GM12801 (cell line): Measurements from ENCODE around the gene ZFR2.

Experiments
- TF ChIP-seq, protein P1 (sequence below): IDR thresholded peaks from one replicate; pipeline ENCODE4 v1.5.1; 2011; ENCODE audit warnings: control low read depth; ENCODE audit not compliant: insufficient read length; ENCODE audit errors: extremely low read depth

ZFR2 gene

DNA sequence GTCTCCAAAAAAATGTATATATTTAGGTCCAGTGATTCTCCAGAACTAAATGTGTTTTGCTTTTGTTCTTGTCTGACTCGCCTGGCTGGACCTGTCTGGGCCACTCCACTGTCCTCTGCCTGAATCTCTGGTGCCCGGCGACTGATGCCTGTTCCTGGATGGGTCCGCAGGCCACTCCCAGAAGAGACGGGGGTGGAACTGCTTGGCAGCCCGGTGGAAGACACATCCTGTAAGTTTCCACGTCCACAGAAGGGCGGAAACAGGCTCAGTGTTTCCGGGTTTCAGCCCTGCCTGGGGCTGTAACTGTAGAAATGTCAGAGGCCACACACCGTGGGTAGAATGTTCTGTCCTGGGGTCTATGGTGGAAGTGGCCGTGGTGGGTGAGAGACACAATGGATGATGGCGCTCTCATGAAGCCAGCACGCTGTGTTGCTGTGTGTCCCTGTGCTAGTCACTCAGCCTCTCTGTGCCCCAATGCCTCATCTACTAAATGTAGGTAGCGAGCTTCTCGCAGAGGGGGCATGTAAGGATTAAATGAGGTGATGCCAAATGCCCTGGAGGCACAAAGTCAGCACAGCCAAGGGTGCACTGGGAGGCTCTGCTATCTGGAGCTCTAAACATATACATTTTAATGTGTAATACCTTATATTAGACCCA, 33.6 kb upstream of the ZFR2 start:
- TF ChIP-seq, protein P1, sequence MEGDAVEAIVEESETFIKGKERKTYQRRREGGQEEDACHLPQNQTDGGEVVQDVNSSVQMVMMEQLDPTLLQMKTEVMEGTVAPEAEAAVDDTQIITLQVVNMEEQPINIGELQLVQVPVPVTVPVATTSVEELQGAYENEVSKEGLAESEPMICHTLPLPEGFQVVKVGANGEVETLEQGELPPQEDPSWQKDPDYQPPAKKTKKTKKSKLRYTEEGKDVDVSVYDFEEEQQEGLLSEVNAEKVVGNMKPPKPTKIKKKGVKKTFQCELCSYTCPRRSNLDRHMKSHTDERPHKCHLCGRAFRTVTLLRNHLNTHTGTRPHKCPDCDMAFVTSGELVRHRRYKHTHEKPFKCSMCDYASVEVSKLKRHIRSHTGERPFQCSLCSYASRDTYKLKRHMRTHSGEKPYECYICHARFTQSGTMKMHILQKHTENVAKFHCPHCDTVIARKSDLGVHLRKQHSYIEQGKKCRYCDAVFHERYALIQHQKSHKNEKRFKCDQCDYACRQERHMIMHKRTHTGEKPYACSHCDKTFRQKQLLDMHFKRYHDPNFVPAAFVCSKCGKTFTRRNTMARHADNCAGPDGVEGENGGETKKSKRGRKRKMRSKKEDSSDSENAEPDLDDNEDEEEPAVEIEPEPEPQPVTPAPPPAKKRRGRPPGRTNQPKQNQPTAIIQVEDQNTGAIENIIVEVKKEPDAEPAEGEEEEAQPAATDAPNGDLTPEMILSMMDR, result no peak

DNA sequence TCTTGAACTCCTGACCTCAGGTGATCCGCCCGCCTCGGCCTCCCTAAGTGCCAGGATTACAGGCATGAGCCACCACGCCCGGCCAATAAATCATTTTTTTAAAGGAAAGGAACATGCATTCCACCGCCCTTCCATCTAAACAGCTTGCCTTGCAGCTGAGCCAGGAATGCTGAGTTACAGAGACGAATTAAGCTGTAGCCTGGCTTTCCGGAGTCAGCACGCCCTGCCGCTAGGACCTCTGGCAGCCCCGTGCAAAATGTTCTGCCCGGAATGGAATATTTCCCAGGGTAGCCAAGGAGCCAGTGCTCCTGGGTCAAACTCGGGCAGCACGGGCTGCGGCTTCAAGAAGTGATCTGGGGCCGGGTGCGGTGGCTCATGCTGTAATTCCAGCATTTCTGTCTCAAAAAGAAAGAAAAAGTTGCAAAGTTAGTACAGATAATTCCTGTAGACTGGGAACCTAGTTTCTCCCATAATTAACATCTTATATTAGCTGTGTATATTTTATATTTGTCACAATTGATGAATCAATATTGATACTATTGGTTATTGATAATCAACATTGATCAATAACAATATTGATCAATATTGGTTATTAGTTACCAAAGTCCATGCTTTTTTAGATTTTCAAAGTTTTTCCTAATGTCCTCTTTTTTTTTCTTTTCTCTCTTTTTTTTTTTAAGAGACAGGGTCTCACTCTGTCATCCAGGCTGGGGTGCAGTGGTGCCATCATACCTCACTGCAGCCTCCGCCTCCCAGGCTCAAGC, 30.9 kb upstream of the ZFR2 start:
- TF ChIP-seq, protein P1, result no peak

DNA sequence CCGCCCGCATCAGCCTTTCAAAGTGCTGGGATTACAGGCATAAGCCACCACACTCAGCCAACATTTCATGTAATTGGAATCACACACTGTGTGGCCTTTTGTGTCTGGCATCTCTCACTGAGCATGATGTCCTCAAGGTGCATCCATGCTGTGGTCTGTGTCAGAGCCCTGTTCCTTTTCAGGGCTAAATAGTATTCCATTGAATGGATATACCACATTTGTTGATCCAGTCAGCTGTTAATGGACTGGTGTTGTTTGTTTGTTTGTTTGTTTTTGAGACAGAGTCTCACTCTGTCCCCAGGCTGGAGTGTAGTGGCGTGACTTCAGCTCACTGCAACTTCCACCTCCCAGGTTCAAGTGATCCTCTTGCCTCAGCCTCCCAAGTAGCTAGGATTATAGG, 29.6 kb upstream of the ZFR2 start:
- TF ChIP-seq, protein P1, result no peak

DNA sequence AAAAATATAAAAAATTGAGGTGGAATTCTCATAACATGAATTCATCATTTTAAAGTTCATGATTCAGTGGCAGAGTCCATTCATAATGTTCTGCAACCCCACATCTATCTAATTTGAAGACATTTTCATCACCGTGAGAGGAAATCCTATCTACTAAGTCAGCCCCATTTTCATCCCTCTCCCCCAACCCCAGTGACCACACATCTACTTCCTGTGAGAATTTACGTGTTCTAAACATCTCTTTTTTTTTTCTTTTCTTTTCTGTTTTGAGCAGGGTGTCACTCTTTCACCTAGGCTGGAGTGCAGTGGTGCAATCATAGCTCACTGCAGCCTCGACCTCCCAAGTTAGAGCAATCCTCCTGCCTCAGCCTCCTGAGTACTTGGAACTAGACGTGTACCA, 29.1 kb upstream of the ZFR2 start:
- TF ChIP-seq, protein P1, result no peak

DNA sequence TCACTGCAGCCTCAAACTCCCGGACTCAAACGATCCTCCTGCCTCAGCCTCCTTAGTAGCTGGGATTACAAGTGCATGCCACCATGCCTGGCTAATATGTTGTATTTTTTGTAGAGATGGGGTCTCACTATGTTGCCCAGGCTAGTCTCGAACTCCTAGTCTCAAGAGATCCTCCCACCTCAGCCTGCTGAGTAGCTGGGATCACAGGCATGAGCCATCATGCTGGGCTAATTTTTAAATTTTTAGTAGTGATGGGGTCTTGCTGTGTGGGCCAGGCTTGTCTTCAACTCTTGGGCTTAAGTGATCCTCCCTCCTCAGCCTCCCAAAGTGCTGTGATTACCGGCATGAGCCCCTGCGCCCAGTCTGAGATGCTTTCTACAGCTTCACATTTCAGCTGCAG, 26.9 kb upstream of the ZFR2 start:
- TF ChIP-seq, protein P1, result no peak

DNA sequence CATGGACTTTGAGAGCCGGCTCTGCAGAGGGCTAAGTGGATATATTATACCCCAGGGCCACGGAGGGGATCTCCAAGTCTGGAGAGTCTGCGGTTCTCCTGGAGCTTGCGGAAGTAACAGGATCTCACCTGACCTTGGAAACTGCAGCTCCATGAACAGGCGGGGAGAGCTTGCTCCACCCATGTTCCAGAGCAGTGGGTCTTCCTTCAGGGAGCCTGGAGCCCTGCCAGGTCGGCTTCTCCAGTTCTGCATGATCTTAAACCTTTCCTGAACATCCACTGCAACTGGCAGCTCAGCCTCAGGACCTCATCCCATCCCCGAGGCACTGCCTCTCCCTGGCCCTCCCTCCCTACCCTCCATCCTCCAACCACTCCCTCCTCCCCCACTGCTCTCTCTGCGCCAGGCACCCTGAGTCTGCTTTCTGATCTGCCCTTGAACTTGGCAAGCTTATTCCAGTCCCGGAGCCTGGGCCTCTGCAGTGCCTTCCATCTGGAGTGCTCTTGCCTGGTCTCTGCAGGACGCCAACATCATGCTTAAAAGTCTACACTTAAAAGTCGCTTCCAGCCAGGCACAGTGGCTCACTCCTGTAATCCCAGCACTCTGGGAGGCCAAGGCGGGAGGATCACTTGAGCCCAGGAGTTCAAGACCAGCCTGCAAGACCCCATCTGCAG, 24.8 kb upstream of the ZFR2 start:
- TF ChIP-seq, protein P1, result no peak

DNA sequence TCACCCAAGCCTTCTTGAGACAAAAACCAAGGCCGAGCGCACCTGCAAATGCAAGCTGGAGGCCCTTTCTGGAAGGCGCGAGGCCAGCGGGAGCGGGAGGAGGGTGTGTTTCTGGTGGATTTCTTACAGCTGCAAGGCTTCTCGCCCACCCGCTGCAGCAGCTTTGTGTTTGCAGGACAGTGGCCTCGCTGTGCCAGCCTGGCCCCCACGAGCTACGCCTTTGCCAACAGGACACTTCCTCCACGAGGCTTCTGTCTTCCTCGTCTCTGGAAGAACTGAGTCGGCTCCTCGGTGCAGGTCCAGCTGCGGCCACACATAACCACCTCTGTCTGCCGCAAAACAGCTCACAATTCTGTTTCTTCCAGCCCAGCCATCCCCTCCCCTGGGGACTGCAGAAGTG, 21.8 kb upstream of the ZFR2 start:
- TF ChIP-seq, protein P1, result no peak
